SH-SY5Y (cell line): ENCODE results near the gene EOMES.

Source experiments
- GATA2 ChIP-seq: IDR thresholded peaks from 2 replicates; pipeline ENCODE4 v1.6.1; 2011; ENCODE audit warnings: mild to moderate bottlenecking, low read depth, low read length
- GATA3 ChIP-seq: IDR thresholded peaks from 2 replicates; pipeline ENCODE4 v1.6.1; 2011; ENCODE audit warnings: low read depth, mild to moderate bottlenecking, low read length, moderate library complexity

GRCh38 chr3:27685474-27685873 lies 36.6 kb downstream of the EOMES start:
- TF ChIP-seq GATA2 (no peak), GATA3 (no peak)
